GM12878 (cell line): ENCODE measurements around the gene ZBTB42. TPM values are rescaled to one million over a fixed set of nuclear protein-coding genes. Genes with fewer than 3 reads are reported as not detected.

ENCODE experiments used
- ATAC-seq: fragments of 200-7000 bp; cut with Tn5 transposase; 3 replicates; pipeline ENCODE4 v1.9.1; 2020; ENCODE audit warnings: mild to moderate bottlenecking, moderate library complexity
- BruUV-seq: library from RNA; stranded (reverse); fragments of 400-500 nt; replicated peaks from 2 replicates; lab custom pipeline; 2021; lab: Mats Ljungman, UMichigan
- CTCF ChIA-PET: fragments of 300-600 bp; sonication (Branson Sonifier 250); formaldehyde crosslinking; extraction: SDS; loops from one replicate; lab custom pipeline; 2021; ENCODE audit warnings: inconsistent platforms; lab: Yijun Ruan, JAX
- POLR2A ChIA-PET: fragments of 350-600 bp; formaldehyde crosslinking; extraction: SDS; loops from one replicate; lab custom pipeline; 2021; ENCODE audit warnings: inconsistent platforms; lab: Charles Lee
- RAD21 ChIA-PET: fragments of 300-600 bp; sonication (Branson Sonifier 250); formaldehyde crosslinking; loops from one replicate; lab custom pipeline; 2023; ENCODE audit warnings: antibody characterized with exemption; ENCODE audit not compliant: unreplicated experiment; lab: Charles Lee
- SMC1A ChIA-PET: fragments of 300-600 bp; sonication (Branson Sonifier 250); formaldehyde crosslinking; loops from one replicate; lab custom pipeline; 2023; ENCODE audit not compliant: unreplicated experiment, uncharacterized antibody; lab: Charles Lee
- DNase-seq: peaks from one replicate; pipeline ENCODE4 v3.0.0-alpha.2; 2011; ENCODE audit warnings: low read depth, low spot score
- FAIRE-seq: peaks from 3 replicates; lab custom pipeline; 2011; peaks lifted over from hg19 to GRCh38; lab: Jason Lieb, UNC
- H2AFZ ChIP-seq: 2 replicates; pipeline ENCODE4 v1.6.0; 2011; ENCODE audit warnings: low read depth, low read length, control low read depth; ENCODE audit not compliant: control insufficient read depth
- H3K27ac ChIP-seq: 2 replicates; pipeline ENCODE4 v1.5.1; 2011; ENCODE audit warnings: control low read depth; ENCODE audit not compliant: control insufficient read depth, insufficient read depth
- H3K27me3 ChIP-seq, 2 experiments: replicated peaks in 1 of 2; 2 replicates each; pipeline versions ENCODE4 v1.6.0 to v1.6.1; 2011; ENCODE audit warnings: low read length in 1 of 2; ENCODE audit not compliant: control insufficient read depth in 2 of 2, insufficient read depth in 2 of 2
- H3K36me3 ChIP-seq, 2 experiments: 2 replicates each; pipeline ENCODE4 v1.5.1; 2011; ENCODE audit warnings: low read length in 1 of 2; ENCODE audit not compliant: control insufficient read depth in 2 of 2, insufficient read depth in 2 of 2
- H3K4me1 ChIP-seq: 2 replicates; pipeline ENCODE4 v1.6.1; 2011; ENCODE audit warnings: mild to moderate bottlenecking, low read length, moderate library complexity, mixed read lengths; ENCODE audit not compliant: control insufficient read depth, insufficient read depth
- H3K4me2 ChIP-seq: 2 replicates; pipeline ENCODE4 v1.6.0; 2011; ENCODE audit warnings: control low read depth; ENCODE audit not compliant: control insufficient read depth, insufficient read depth
- H3K4me3 ChIP-seq: fragments of 200-600 bp; sonication (generic); 2 replicates; pipeline ENCODE4 v1.5.1; 2016
- H3K79me2 ChIP-seq: 2 replicates; pipeline ENCODE4 v1.6.0; 2011; ENCODE audit warnings: low read length; ENCODE audit not compliant: control insufficient read depth, insufficient read depth
- H3K9ac ChIP-seq: 2 replicates; pipeline ENCODE4 v1.8.0; 2011; ENCODE audit warnings: low read length, control low read depth, mixed read lengths; ENCODE audit not compliant: control insufficient read depth, insufficient read depth
- H3K9me3 ChIP-seq: replicated peaks from 3 replicates; pipeline ENCODE4 v1.5.1; 2011; ENCODE audit warnings: mild to moderate bottlenecking, low read length; ENCODE audit not compliant: control insufficient read depth, insufficient read depth
- H4K20me1 ChIP-seq: 2 replicates; pipeline ENCODE4 v1.6.0; 2011; ENCODE audit not compliant: control insufficient read depth, insufficient read depth
- CTCF ChIP-seq, 3 experiments: IDR thresholded peaks in 2 of 3; conservative IDR thresholded peaks in 1 of 3; 2 replicates each; pipeline ENCODE4 v1.5.1; 2011; ENCODE audit warnings: low read depth in 3 of 3, low read length in 3 of 3, mild to moderate bottlenecking in 3 of 3, control low read depth in 2 of 3, moderate library complexity in 2 of 3, inconsistent platforms in 1 of 3, mixed read lengths in 1 of 3; ENCODE audit not compliant: control insufficient read depth in 2 of 3, insufficient read depth in 1 of 3; ENCODE audit errors: extremely low read depth in 1 of 3
- JUND ChIP-seq: IDR thresholded peaks from 2 replicates; pipeline ENCODE4 v1.6.1; 2012; ENCODE audit warnings: low read depth, mild to moderate bottlenecking, low read length, improper control_type of control experiment, moderate library complexity
- NR2C1 ChIP-seq: fragments of 450-650 bp; IDR thresholded peaks from 2 replicates; pipeline ENCODE4 v1.6.1; 2017; ENCODE audit warnings: antibody characterized with exemption, mild to moderate bottlenecking, moderate library complexity
- SRF ChIP-seq, 2 experiments: IDR thresholded peaks; 2 replicates each; pipeline ENCODE4 v1.6.1; 2011; ENCODE audit warnings: low read depth in 2 of 2, low read length in 2 of 2, mild to moderate bottlenecking in 1 of 2, moderate library complexity in 1 of 2
- TAF1 ChIP-seq: IDR thresholded peaks from 2 replicates; pipeline ENCODE4 v1.6.1; 2011; ENCODE audit warnings: mild to moderate bottlenecking, low read depth, low read length, borderline replicate concordance
- TCF3 ChIP-seq: IDR thresholded peaks from 2 replicates; pipeline ENCODE4 v1.6.1; 2012; ENCODE audit warnings: low read depth, mild to moderate bottlenecking, low read length, borderline replicate concordance; ENCODE audit not compliant: insufficient read depth
- ZBED1 ChIP-seq: IDR thresholded peaks from 2 replicates; pipeline ENCODE4 v1.6.1; 2016; ENCODE audit warnings: borderline replicate concordance
- WGBS: methylation state at CpG from one replicate; pipeline ENCODE4 v1.1.6; 2016; ENCODE audit warnings: low lambda C conversion rate; ENCODE audit not compliant: insufficient replicate concordance, insufficient coverage; ENCODE audit errors: missing lambda C conversion rate; 5-methylcytosine and 5-hydroxymethylcytosine counted together
- in situ Hi-C: fragments of 300-500 bp; cut with MboI; formaldehyde crosslinking; loops from 9 replicates; pipeline ENCODE4 v1.14.3; 2018; ENCODE audit warnings: mixed read lengths
- intact Hi-C: fragments of 100-400 bp; cut with micrococcal nuclease; formaldehyde crosslinking; loops from one replicate; pipeline ENCODE4 v1.14.2; 2022; ENCODE audit not compliant: unreplicated experiment
- polyA plus RNA-seq, 11 experiments: library from polyadenylated mRNA; depleted of rRNA in 4 of 11; unstranded in 6 of 11; stranded (reverse) in 5 of 11; fragments of >200 nt; fragmentation: Nextera tagmentation in 4 of 11; fragmentation: Illumina TruSeq in 1 of 11; extraction: Ambion mirVana in 4 of 11; extraction: Trizol in 1 of 11; gene quantifications; 1 replicate in 1 of 11; 2 replicates in 10 of 11; pipeline versions ENCODE4 v1.2.1 to v1.2.3, GENCODE V29; 2011 to 2016; ENCODE audit warnings: inconsistent platforms in 2 of 11, missing spikeins in 2 of 11, low read depth in 1 of 11
- total RNA-seq, 4 experiments: library from RNA; depleted of rRNA in 3 of 4; stranded (reverse); fragments of >200 nt in 3 of 4; fragmentation: Illumina TruSeq in 1 of 4; extraction: Trizol in 1 of 4; gene quantifications; 2 replicates each; pipeline versions ENCODE4 v1.2.1 to v1.2.3, GENCODE V29; 2013 to 2021
- TF ChIP-seq, protein P1 (sequence below): fragments of 450-650 bp; IDR thresholded peaks from 2 replicates; pipeline ENCODE4 v1.6.1; 2016; ENCODE audit warnings: mild to moderate bottlenecking
- TF ChIP-seq, protein P2 (sequence below): IDR thresholded peaks from 2 replicates; pipeline ENCODE4 v1.6.1; 2011; ENCODE audit warnings: low read depth, low read length, improper control_type of control experiment, borderline replicate concordance
- TF ChIP-seq, protein P3 (sequence below): fragments of 150-350 bp; IDR thresholded peaks from 2 replicates; pipeline ENCODE4 v1.6.1; 2014; ENCODE audit warnings: mild to moderate bottlenecking, low read depth, low read length

ZBTB42 gene
- total and polyA plus RNA-seq, 10 of the 15 experiments (the other 5 are each of a cell fraction or from before 2014, with no cell fraction given) = 0.05 to 1.2 (median 0.37) TPM; not detected in 2

DNA sequence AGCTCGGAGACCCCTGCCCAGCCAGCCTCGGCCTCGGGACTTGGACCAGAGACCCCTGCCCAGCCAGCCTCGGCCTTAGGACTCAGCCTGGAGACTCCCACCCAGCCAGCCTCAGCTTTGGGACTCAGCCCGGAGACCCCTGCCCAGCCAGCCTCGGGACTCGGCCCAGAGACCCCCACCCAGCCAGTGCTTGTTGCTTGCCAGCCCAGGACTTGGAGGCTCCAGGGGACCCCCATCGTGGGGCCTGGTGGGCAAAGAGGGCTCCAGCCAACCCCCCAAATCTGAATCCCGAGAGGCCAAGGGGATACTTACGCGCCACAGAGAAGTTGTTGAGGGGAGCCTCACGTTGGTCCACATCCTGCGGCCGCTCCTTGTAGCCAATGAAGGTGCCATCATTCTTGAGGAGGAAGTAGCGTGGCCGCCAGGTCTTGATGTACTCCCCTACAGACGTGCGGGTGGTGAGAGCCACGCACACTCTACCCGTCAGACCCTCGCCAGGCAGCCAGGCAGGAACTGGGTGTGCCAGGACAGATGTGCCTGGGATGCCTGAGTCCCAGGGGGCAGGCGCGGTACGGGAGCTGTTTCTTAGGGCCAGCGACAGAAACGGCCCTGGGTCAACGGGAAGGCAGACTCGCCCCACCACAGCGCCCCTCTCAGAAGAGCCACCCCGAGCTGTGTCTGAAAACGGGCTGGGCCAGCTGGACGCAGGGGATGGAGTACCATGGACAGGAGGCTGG lies 21.0 kb upstream of the ZBTB42 start (continued):
- TF ChIP-seq, protein P1, sequence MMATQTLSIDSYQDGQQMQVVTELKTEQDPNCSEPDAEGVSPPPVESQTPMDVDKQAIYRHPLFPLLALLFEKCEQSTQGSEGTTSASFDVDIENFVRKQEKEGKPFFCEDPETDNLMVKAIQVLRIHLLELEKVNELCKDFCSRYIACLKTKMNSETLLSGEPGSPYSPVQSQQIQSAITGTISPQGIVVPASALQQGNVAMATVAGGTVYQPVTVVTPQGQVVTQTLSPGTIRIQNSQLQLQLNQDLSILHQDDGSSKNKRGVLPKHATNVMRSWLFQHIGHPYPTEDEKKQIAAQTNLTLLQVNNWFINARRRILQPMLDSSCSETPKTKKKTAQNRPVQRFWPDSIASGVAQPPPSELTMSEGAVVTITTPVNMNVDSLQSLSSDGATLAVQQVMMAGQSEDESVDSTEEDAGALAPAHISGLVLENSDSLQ = no peak
- TF ChIP-seq TAF1 (no peak), TCF3 (no peak), JUND (no peak), ZBED1 (no peak), NR2C1 (no peak), SRF (IDR thresholded peaks at IDR 0.05; ENCODE audit: low read depth in 2 of 2, low read length in 2 of 2) (no peak)
- TF ChIP-seq, protein P2, sequence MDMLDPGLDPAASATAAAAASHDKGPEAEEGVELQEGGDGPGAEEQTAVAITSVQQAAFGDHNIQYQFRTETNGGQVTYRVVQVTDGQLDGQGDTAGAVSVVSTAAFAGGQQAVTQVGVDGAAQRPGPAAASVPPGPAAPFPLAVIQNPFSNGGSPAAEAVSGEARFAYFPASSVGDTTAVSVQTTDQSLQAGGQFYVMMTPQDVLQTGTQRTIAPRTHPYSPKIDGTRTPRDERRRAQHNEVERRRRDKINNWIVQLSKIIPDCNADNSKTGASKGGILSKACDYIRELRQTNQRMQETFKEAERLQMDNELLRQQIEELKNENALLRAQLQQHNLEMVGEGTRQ = no peak

DNA sequence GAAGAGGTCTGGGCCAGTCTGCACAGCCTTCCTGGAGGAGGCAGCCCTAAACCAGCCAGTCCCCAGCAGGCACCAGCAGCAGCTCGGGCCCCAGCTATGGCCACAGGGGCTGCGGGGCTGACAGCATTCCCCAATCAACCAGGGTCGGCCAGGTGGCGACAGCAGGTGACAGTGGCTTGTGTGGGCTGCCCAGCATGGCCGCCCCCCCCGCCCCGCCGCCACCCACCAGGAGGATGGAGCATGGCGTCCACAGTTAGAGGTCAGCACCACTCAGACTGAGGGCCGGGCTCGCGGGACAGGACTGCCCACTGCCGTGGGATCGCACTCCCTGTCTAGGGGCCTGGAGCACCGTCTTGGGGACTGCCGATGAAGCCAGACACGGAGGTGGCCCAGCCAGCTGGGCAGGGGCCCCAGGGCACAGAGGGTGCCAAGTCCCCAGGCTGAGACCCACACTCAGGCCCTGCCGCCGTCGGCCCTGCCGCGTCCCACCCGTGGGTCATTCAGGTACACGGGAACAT lies 20.3 kb upstream of the ZBTB42 start:
- TF ChIP-seq, protein P3, sequence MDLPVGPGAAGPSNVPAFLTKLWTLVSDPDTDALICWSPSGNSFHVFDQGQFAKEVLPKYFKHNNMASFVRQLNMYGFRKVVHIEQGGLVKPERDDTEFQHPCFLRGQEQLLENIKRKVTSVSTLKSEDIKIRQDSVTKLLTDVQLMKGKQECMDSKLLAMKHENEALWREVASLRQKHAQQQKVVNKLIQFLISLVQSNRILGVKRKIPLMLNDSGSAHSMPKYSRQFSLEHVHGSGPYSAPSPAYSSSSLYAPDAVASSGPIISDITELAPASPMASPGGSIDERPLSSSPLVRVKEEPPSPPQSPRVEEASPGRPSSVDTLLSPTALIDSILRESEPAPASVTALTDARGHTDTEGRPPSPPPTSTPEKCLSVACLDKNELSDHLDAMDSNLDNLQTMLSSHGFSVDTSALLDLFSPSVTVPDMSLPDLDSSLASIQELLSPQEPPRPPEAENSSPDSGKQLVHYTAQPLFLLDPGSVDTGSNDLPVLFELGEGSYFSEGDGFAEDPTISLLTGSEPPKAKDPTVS = no peak
- TF ChIP-seq CTCF (IDR thresholded peaks at IDR 0.05 in 2 of 3, conservative IDR thresholded peaks at IDR 0.05 in 1 of 3; ENCODE audit: control insufficient read depth in 2 of 3, extremely low read depth in 1 of 3, insufficient read depth in 1 of 3, low read depth in 3 of 3, low read length in 3 of 3) = no peak
- no peaks in the 10 kb centered on the region for H3K9me3 ChIP-seq
- ChIA-PET POLR2A (no interaction called here), CTCF (no interaction called here), SMC1A (no interaction called here), RAD21 (no interaction called here)
- FAIRE-seq (no peak), DNase-seq (no peak), ATAC-seq (no peak)
- no peaks in the 10 kb centered on the region for H3K27me3 ChIP-seq
- no TSS peak for BruUV-seq
- intact Hi-C loops = no loop called here
- in situ Hi-C loops = no loop called here
- H3K27ac ChIP-seq = no peak overlapping the region
- H3K79me2 ChIP-seq = no peaks in the 10 kb centered on the region
- H4K20me1 ChIP-seq = no peaks in the 10 kb centered on the region
- no peaks in the 10 kb centered on the region for H3K4me1 ChIP-seq
- H3K36me3 ChIP-seq = peaks cover 0 to 6% of the 10 kb centered on the region in 2 experiments; a peak in 2 of 4 replicates
- no peak overlapping the region for H3K4me3 ChIP-seq
- H3K4me2 ChIP-seq = no peak overlapping the region
- H3K9ac ChIP-seq = no peak overlapping the region
- H2AFZ ChIP-seq = no peak overlapping the region
- WGBS = 98% methylated on average over 24 of the region's 24 CpGs
